ENCODE data around the gene CPNE2.

DNA sequence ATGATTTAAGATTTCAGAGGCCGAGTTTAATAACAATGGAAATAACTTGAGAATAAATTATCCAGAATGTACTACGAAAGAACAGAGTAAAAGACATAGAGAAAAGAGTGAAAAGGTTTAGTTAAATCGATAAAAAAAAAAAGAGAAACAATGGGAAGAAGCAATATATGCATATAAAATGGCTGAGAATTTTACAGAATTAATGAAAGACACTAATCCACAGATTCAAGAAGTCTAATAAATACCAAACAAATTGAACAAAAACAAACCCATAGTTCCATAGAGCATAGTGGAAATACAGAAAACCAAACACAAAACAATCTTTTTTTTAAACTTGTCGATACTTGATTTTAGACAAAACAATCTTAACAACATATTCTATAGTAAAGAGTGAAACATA is 91.7 kb downstream of the CPNE2 start:
- TF ChIP-seq TAF1 (IDR thresholded peaks at IDR 0.05; ENCODE audit: borderline replicate concordance, insufficient read depth, low read length), result no peak
- TF ChIP-seq POLR2AphosphoS5 (IDR thresholded peaks at IDR 0.05; ENCODE audit: low read depth, low read length), result no peak

Measured in PFSK-1 (cell line).